Natural killer cell (primary cell): ENCODE results near the gene ARFGAP3. TPM values are rescaled to one million over a fixed set of nuclear protein-coding genes. Genes with fewer than 3 reads are reported as not detected.
A peak's percentile ranks its signal among the peaks of the same experiment; 100 is the strongest.

Experiments
- ATAC-seq, 3 donors: fragments of 150-1000 bp in 2 of 3; fragments of 200-7000 bp in 1 of 3; cut with Tn5 transposase; 1 replicate in 1 of 3; 2 replicates in 2 of 3; pipeline ENCODE4 v1.10.0; 2021; ENCODE audit warnings: mild to moderate bottlenecking in 2 of 3, moderate library complexity in 2 of 3
- DNase-seq, 2 donors: peaks; one replicate each; pipeline versions ENCODE4 v3.0.0 to v3.0.0-alpha.2; 2013 to 2021; ENCODE audit warnings: mixed read lengths in 1 of 2
- H3K27ac ChIP-seq: one replicate; pipeline ENCODE4 v1.5.1; 2013; ENCODE audit warnings: mild to moderate bottlenecking, low read length
- H3K27me3 ChIP-seq: one replicate; pipeline ENCODE4 v1.6.1; 2013; ENCODE audit warnings: low read length; ENCODE audit not compliant: control insufficient read depth, insufficient read depth
- H3K36me3 ChIP-seq: one replicate; pipeline ENCODE4 v1.6.1; 2013; ENCODE audit warnings: low read length; ENCODE audit not compliant: control insufficient read depth, insufficient read depth
- H3K4me1 ChIP-seq: one replicate; pipeline ENCODE4 v1.6.1; 2013; ENCODE audit warnings: low read length; ENCODE audit not compliant: control insufficient read depth, insufficient read depth
- H3K4me3 ChIP-seq: one replicate; pipeline ENCODE4 v1.5.1; 2013; ENCODE audit warnings: low read length
- H3K9me3 ChIP-seq: one replicate; pipeline ENCODE4 v1.6.1; 2013; ENCODE audit warnings: low read length; ENCODE audit not compliant: control insufficient read depth, insufficient read depth
- H3K27ac Mint-ChIP-seq, 2 donors: one replicate each; pipeline ENCODE4 v1.8.0; 2022; ENCODE audit warnings: mild to moderate bottlenecking in 2 of 2, mixed read lengths in 2 of 2, moderate library complexity in 1 of 2
- H3K27me3 Mint-ChIP-seq, 2 donors: one replicate each; pipeline ENCODE4 v1.8.0; 2022; ENCODE audit warnings: low read depth in 2 of 2, mixed read lengths in 2 of 2
- H3K36me3 Mint-ChIP-seq: one replicate; pipeline ENCODE4 v1.8.0; 2022; ENCODE audit warnings: mixed read lengths
- H3K4me1 Mint-ChIP-seq, 2 donors: one replicate each; pipeline ENCODE4 v1.8.0; 2022; ENCODE audit warnings: mixed read lengths in 2 of 2
- H3K4me3 Mint-ChIP-seq: one replicate; pipeline ENCODE4 v1.8.0; 2022; ENCODE audit warnings: mild to moderate bottlenecking, moderate library complexity, mixed read lengths
- H3K9me3 Mint-ChIP-seq, 2 donors: one replicate each; pipeline ENCODE4 v1.8.0; 2022; ENCODE audit warnings: mixed read lengths in 2 of 2
- CTCF ChIP-seq: fragments of 200-600 bp; IDR thresholded peaks from one replicate; pipeline ENCODE4 v1.8.0; 2022; ENCODE audit warnings: antibody characterized with exemption
- WGBS: methylation state at CpG from one replicate; pipeline ENCODE4 v1.1.7; 2013; ENCODE audit warnings: missing lambda C conversion rate; ENCODE audit not compliant: insufficient coverage; 5-methylcytosine and 5-hydroxymethylcytosine counted together
- intact Hi-C: fragments of 100-400 bp; cut with micrococcal nuclease; formaldehyde crosslinking; loops from one replicate; pipeline ENCODE4 v1.14.2; 2022
- total RNA-seq, 4 donors: library from RNA; stranded (reverse); fragments of 120-200 nt in 1 of 4; gene quantifications; one replicate each; pipeline versions ENCODE4 v1.2.3 to v1.2.4, GENCODE V29; 2013 to 2022

The ARFGAP3 gene
- total RNA-seq, 3 donors from 2014 or later (not counting 1 experiment from before 2014, with no cell fraction given), result 46.3 to 58.0 (median 53.8) TPM

- peak overlapping the region; percentile 45 for H3K4me3 Mint-ChIP-seq
- WGBS, result 100% methylated on average over 3 of the region's 3 CpGs
- peaks cover 68 to 82% of the 10 kb centered on the region in 2 donors for H3K4me1 Mint-ChIP-seq
- Histone ChIP-seq H3K4me3 (no peak overlapping the region), H3K27ac (peak overlapping the region; percentile 86), H3K27me3 (no peaks in the 10 kb centered on the region), H3K9me3 (no peaks in the 10 kb centered on the region), H3K36me3 (peaks cover 11% of the 10 kb centered on the region), H3K4me1 (peaks cover 95% of the 10 kb centered on the region)
- H3K36me3 Mint-ChIP-seq, result no peaks in the 10 kb centered on the region
- no peaks in the 10 kb centered on the region for H3K9me3 Mint-ChIP-seq
- no peak for TF ChIP-seq CTCF
- no peaks in the 10 kb centered on the region for H3K27me3 Mint-ChIP-seq
- H3K27ac Mint-ChIP-seq, result peak overlapping the region; percentile 91 to 92
- DNase-seq, result no peak
- intact Hi-C loops, result loop anchor here (2.0 to 10.0 kb wide), 2 partner anchors 33 to 123 kb away; partner anchors contain the start of gene PACSIN2
- no peak for ATAC-seq
Observed at GRCh38 chr22:42891696-42892095, 34.6 kb upstream of the ARFGAP3 start.

GRCh38 chr22:42891008-42891407 lies 33.9 kb upstream of the ARFGAP3 start:
- Mint-ChIP-seq H3K9me3 (no peaks in the 10 kb centered on the region), H3K27ac (peak overlapping the region; percentile 62 to 92), H3K4me1 (peaks cover 61 to 75% of the 10 kb centered on the region in 2 donors), H3K36me3 (no peaks in the 10 kb centered on the region), H3K4me3 (peak overlapping the region; percentile 45), H3K27me3 (no peaks in the 10 kb centered on the region)
- no peaks in the 10 kb centered on the region for H3K9me3 ChIP-seq
- H3K36me3 ChIP-seq, result peaks cover 14% of the 10 kb centered on the region
- H3K4me1 ChIP-seq, result peaks cover 90% of the 10 kb centered on the region
- intact Hi-C loops, result loop anchor here (10.0 kb wide), 1 partner anchor 124 kb away; the partner anchor contains the start of gene PACSIN2
- H3K27ac ChIP-seq, result no peak overlapping the region
- no peak for DNase-seq
- no peak overlapping the region for H3K4me3 ChIP-seq
- TF ChIP-seq CTCF, result no peak
- whole genome bisulfite sequencing, result 64% methylated on average over 13 of the region's 13 CpGs
- no peak for ATAC-seq
- H3K27me3 ChIP-seq, result no peaks in the 10 kb centered on the region

GRCh38 chr22:42889304-42889703 lies 32.2 kb upstream of the ARFGAP3 start:
- H3K4me3 ChIP-seq, result no peak overlapping the region
- no peaks in the 10 kb centered on the region for H3K27me3 ChIP-seq
- peaks cover 19% of the 10 kb centered on the region for H3K36me3 ChIP-seq
- no peaks in the 10 kb centered on the region for H3K9me3 ChIP-seq
- ATAC-seq (peak in 2 of 3 donors; percentile 11 to 54), DNase-seq (peak in 1 of 2 donors; percentile 24)
- intact Hi-C loops, result no loop called here
- peaks cover 73% of the 10 kb centered on the region for H3K4me1 ChIP-seq
- Mint-ChIP-seq H3K27ac (peak overlapping the region in 1 of 2 donors; percentile 76), H3K4me3 (peak overlapping the region; percentile 13), H3K4me1 (peaks cover 49 to 61% of the 10 kb centered on the region in 2 donors), H3K36me3 (no peaks in the 10 kb centered on the region), H3K9me3 (no peaks in the 10 kb centered on the region), H3K27me3 (no peaks in the 10 kb centered on the region)
- 43% methylated on average over 4 of the region's 4 CpGs for WGBS
- TF ChIP-seq CTCF, result no peak
- peak overlapping the region; percentile 51 for H3K27ac ChIP-seq
